HG03108 (cell line): ENCODE measurements around the gene GOLGA6L2.
"Not testable (repeated sequence)": the region's sequence is repeated elsewhere in the genome, so short reads cannot be mapped to it uniquely, and the experiment has no call there.

ENCODE experiments used
- ATAC-seq: cut with Tn5 transposase; IDR thresholded peaks from one replicate; pipeline ENCODE4 v1.9.1; 2021; ENCODE audit warnings: moderate library complexity; ENCODE audit not compliant: unreplicated experiment

GOLGA6L2 gene

DNA sequence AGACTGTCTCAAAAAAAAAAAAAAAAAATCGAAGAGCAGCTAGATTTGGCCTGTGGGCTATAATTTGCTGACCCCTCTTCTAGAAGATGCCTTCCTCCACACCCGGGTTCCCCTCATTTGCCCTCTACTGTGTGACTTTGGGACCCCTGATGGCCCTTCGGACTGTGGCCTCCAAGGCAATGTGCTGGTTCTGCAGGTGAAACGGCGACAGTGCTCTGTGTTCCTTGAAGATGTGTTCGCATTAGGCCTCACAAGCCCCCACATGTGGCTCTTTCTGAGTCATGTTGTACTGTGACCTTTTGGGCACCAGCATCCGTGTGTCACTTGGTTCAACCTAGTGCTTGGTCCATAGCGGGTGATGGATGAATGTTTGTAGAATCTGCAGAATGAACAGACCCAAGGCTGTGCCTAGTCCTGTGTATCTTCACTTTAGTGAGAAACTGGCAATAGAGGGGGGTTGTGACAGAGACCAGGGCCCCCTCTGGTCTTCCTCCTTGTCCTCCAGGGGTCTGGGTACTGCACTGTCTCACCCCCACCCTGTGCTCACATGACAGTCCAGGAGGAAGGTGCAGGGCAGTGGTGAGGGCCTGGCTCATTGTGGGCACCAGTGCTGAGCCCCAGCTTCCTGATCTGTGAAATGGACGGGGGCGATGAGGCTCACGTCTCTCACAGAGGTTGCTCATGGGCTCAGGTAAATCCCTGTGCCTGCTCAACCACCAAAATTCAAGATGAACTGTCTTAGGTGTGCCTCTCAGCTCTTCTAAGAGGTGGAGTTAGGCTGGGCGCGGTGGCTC, 22.7 kb downstream of the GOLGA6L2 start:
- ATAC-seq: no peak

DNA sequence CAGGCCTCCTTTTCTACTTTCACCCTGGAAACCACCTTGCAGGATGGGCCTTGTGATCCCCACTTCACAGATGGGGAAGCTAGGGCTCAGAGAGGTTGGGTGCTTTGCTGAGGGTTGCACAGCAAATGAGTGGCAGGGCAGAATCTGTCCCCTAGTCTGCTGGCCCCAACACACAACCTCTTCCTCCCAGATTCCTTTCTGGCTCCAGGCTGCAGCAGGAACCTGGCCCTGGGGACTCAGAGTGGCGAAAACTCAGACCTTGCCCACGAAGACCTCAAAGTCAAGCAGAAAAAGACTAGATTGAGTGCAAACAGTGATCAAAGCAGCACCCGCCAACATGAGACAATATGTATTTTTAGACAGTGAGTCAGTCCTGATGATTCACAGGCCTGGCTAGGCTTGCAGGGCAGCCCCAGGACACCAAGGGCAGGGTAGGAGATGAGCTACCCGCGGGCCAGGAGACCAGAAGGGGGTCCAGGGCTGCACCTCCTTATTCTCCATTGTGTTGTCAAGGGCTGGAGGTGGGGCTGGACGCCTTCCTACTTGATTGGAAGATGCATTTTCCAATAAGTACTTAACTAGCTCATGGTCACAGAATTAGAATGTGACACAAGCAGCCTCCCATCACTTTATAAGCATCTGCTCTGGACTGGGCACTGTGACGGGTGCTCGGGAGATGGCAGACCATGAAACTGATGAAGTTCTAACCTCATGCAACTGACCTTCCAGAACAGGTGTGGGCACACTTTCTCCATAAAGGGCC, 23.9 kb downstream of the GOLGA6L2 start:
- ATAC-seq: no peak

DNA sequence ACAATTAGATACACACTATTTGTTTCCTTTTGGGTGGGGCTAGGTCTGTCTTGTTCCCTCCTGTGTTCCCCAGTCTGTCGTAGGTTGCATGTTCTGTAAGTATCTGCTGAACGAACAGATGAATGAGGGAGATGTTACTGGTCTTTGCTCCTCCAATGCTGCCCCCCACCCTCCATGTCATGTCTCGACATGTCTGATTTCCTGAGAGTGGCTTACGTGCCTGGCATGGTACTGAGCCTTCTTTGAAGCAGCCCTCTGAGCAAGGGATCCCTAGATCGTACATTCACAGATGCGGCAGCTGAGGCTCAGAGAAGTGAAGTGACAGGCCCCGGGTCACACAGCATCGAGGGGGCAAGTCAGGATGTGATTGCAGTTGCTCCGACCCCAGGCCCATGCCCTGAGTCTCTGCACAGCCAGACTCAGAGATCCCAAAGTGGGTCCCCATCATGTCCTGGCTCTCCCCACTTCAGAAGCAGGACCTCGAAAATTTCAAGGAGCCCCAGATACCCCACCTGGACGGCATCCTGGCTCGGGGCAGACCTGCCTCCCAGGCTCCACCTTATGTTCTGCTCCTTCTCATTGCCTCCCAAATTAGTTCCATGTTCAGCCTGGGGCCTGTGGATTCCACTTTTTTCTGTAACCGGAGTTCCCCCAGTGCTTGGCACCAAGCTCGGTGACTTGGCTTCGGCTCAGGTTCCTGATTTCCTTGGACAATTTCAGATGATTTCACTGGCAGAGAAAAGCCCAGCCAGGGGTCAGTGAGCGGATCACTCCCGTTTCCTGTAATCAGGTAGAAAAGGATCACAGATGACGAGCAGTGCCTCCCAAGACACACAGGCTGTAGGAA, 24.7 kb downstream of the GOLGA6L2 start:
- ATAC-seq: no peak

DNA sequence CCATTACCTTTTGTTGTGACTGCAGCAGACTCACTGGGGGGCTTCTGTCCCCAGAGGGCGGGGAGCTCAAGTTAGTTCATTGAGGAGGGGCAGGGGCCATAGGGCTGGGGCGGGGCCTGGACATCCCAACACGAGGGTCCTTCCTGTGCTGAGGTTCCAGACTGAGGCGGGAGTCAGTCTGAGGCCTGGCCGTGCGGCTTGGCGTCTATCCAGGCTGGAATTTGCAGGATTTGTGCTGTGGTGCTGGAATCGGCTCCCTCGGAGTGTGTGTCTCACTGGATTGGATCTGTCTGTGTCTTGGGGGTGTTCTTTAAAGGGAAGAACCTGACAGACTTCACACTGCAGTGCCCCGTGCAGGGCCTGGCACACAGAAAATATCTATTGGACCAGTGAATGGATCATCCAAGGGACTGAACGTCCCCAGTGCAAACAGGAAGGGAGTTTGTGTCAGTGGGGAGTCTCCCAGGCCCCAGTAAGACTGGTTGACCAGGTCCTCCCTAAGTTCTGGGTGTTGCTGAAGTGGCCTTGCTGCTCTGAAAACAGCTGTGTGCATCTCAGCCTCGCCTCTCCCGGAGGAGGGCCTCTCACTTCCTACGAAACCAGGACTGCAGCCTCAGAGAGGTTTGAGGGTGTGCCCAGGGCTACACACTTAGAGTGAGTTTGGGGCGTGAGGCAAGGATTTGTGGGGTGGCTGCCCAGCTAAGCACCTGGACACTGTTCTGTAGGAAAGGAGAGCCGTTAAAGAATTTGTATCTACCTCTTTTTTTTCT, 26.1 kb downstream of the GOLGA6L2 start:
- no peak for ATAC-seq

DNA sequence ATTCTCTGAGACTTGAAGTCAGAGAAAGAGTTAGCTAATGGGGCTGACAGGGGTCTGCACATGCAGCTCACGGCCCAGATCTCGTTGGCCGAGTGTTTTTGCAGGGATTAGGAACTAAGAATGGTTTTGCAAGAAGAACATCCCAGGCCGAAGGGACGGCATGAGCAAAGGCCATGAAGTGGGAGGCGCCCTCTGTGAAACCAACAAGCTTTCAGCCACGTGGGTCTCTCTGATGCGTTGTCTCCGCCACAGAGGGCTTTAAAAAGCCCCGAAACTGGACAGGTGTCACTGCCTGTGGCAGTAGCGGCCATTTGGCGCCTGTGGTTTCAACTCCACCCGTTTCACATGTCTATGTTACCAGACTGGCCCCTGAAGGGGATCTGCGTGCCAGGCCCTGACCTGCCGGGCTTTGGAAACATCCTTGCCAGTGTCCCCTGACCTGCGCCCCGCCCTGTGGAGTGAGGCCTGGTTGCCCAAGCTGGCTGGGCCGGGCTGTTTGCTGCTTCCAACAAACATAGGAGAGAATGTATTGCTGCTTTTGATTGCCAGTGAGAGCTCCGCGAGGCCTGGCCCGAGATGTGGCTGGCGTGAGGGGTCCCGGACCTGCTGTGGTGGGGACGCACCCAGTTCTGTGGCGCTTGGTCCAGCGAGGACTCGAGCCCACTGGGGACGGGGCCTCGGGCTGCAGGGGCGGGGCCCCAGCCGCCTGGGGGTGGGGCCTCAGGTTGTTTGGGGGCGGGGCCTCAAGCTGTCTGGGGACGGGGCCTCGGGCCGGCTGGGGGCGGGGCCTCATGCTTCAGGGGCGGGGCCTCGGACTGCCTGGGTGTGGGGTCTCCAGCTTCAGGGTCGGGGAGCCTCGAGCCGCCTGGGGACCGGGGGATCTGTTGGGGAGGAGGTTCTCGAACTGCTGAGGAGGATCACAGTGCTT, 30.4 kb downstream of the GOLGA6L2 start:
- ATAC-seq: no peak

DNA sequence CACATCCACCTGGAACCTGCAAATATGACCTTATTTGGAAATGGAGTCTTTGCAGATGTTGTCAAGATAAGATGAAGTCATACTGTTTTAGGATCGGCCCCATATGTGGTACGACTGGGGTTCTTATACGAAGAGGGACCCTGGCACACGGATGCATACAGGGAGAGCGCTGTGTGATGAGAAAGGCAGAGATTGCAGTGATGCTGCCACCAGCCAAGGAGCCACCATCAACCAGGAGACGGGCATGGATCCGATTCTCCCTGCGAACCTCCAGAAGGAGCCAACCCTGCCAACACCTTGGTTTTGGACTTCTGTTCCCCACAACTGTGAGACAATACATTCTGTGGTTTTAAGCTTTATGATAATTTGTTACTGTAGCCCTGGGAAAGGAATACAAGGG, 31.2 kb downstream of the GOLGA6L2 start:
- not testable (repeated sequence) for ATAC-seq

DNA sequence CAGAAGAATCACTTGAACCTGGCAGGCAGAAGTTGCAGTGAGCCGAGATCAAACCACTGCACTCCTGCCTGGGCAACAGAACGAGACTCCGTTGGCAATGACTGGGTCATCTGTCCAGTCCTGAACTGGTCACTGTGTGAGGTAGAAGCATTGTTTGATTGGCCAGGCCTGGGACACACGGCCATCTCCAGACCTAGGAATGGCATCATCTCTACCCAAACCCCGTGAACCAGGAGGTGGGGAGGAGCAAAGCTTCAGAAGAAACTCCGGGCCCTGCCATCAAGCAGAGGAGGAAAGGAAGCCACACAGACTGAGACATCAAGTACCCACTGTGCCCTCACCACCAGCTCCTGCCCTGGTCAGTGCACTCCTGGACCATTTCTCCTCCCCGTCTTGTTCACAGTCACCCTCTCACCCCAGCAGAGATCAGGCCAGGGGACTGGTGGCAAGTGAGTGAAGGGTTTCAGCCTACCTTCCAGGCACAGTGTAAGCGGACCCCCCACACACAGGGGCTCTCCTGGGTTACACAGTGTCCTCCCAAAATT, 31.6 kb downstream of the GOLGA6L2 start:
- ATAC-seq: no peak

DNA sequence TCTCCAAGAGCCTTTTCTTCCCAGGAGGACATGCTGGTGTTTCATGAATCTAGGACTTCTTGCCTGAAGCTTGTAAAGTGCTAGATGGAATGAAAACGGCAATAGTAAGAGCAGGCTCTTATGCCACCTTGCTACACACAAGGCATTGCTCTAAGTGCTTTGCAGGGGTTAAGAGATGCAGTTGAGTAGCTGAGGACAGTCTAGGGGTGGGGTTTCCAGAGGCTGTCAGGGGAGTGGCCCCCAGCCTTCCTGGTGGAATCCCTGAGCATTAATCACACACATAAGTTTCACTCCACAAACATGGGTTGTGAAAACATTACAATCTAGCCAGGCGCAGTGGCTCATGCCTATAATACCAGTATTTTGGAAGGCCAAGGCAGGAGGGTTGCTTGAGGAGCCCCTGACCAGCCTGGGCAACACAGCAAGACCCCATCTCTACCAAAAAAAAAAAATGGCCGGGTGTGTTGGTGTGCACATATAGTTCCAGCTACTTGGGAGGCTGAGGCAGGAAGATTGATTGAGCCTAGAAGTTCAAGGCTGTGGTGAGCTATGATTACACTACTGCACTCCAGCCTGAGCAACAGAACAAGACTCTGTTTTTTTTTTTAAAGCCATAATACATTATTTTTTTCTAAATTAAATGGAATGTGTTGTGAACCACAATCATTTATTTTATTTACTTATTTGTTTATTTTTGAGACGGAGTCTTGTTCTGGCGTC, 34.0 kb downstream of the GOLGA6L2 start:
- ATAC-seq: not testable (repeated sequence)

DNA sequence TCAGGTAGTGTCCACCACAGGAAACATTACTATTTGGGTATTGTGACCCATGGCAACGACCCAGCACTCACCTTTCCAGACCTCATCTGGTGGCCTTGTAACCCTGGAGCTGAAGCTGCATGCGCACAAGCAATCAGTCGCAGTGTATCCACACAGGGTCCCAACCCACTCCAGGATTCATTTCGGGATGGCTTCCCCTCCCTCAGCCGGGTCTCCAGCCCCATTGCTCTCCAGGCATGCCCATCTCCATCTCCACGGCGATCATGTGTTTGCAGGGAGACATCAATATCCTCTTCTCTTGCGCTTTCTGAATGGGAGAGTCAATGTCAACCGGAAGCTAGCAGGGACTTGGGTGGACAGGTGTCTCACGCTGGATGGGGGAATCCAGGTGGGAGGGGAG, 35.2 kb downstream of the GOLGA6L2 start:
- no peak for ATAC-seq

DNA sequence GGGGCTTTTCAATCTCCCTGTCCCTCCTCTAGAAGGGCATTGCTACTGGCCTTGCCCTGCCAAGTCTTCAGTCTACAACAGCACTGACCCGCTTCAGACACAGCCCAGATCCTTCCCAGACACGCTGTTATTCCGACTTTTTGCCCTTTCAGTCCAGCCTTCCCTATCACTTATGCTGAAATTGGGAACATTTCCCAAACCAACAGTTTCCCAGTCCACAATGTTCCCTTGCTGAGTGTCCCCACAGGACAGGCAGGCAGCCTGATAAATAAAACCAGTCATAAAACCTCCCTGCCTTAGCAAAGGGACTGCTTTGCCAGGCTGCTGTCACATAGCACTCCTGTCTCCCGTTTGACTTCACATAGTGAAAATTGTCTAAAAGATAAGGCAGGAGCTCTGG, 43.5 kb downstream of the GOLGA6L2 start:
- no peak for ATAC-seq

DNA sequence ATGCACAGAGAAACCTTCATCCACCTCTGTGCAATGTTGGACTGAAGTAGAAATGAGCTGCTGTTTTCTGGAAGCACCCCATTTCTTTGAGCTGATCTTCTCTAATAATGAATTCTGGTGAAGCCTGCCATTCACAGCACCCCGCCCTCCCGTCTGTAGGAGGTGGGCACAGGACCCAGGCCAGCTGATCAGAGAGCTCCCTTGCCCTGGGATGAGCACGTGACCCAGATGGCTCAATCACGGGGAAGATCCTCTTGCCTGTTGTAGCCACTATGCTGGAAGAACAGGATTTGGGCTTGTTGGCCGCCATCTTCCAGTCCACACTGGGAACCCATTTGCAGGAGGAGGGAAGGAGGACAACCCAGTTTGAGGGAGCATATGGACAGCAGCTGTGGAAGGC, 44.5 kb downstream of the GOLGA6L2 start:
- ATAC-seq: no peak

DNA sequence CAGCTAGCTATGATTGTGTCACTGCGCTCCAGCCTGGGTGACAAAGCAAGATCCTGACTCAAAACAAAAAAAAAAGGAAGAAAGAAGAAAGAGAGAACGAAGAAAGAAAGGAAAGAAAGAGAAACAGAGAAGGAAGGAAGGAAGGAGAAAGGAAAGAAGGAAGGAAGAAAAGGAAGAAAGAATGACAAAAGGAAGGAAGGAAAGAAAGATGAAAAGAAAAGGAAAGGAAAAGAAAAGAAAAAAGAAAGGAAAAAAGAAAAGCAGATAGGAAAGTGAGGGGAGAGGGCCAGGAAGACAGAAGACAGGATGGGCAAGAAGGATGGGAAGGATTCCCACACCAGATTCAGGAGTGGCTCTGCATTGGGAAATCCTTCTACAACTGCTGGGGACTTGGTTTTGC, 44.9 kb downstream of the GOLGA6L2 start:
- ATAC-seq: no peak

DNA sequence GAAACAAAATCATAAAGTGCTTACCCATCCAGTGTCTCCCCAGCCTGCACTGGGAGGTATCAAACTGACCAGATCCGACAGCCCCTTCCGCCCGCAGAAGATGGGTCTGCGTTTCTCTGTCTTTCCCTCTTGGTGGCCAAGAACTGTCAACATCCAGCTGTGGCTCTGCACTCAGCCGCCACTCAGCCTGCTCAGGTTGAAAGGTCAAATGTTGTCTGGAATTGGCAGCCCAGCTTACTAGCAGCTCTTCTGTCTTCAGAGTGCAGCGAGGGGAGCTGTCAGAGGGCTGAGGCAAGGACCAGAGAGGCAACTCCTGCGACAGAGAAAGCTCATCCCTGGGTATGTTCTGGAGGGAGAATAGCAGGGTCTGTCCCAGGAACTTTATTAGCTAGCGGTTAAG, 45.4 kb downstream of the GOLGA6L2 start:
- no peak for ATAC-seq

DNA sequence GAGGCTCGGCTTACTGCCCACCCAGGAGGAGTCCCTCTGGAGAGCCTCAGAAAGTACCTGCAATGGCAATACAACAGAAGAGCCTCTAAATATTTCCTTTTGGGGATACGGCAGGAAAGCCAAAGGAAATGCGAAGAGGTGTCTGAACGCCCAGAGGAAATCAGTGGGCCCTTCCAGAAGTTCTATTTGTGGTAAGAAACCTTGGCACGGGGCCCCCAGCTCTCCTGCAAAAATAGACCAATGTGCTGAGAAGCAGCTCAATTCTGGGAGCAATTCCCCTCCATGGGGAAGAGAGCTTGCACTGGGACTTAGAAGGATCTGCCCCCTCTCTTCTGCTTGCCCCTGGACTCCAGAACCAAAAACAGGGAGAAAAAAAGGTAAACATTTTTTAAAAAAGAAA, 47.8 kb downstream of the GOLGA6L2 start:
- not testable (repeated sequence) for ATAC-seq

DNA sequence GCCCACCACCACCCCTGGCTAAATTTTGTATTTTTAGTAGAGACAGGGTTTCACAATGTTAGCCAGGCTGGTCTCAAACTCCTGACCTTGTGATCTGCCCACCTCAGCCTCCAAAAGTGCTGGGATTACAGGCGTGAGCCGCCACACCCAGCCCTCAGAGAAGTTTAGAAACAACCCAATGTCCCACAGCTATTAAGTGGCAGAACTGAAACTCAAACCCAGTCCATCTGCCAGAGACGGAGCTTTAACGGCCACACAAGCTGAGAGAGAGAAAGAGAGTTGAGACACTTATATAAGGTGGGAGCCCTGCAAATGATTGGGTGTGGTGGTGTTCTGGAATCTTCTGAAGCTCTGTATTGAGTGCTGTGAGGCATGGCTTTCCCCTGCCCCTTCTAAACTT, 48.7 kb downstream of the GOLGA6L2 start:
- ATAC-seq: not testable (repeated sequence)

DNA sequence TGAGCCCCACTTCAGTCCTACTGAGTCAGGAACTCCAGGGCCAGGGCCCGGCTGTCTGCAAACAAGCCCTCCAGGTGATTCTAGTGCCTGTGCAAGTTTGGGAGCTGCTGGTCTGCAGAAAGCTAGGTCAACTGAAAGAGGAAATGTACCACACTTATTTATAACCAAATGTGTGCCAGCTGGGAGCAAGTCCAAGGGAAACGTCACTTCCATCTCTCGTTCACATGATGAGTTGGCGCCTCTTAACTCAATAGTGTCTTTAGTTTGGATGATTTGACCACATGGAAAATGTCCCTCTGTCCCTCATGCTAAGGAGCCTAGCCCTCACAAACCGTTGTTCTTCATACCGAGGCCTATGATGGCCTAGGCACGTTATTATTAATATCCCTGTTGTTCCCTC, 49.3 kb downstream of the GOLGA6L2 start:
- ATAC-seq: no peak

DNA sequence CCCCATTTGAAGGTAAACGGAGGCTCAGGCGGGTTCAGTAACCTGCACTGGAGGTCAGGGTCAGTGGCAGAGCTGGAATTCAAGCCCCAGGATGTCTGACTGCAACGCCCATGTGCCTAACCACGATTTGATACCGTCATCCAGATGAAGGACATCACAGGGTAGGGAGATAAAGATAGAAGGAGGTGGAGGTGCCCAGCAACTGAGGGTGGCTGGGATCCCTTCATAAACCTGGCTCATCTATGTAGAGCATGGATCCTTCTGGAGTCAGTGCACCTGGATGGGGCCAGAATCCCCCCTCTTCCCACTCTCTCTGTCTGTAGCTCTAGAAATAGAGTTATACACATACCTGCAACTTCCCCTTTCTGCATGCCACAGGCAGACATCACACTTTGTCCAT, 51.2 kb downstream of the GOLGA6L2 start:
- no peak for ATAC-seq

DNA sequence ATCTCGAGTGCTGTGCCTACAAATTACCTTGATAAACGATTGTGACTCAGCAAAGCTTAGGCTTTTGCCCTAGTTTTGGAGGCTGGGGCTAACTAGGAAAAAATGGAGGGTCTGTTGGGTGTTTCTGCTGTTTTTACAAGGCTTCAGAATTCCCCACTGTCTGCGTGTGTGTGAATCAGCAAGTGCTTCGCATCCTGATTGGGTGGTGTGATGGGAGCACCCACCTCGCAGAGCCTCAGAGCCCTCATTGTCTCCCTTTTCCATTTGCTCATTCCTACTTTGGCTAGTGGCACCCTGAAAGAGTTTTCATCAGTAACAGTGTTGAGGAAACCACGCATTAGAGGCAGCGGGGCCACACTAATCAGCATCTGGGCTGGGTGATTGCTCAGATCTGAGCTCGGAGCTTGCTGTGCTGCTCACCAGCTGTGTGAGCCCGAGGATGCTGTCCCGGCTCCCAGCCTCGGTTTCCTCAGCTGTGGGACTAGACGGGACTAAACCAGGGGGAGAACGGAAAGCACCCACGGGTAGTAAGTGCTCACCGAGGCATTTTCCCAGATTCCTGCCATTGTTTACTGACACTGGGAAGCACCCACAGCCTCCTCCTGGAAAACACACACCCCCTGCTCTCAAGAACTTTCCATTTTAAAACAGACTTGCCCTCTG, 51.9 kb downstream of the GOLGA6L2 start:
- no peak for ATAC-seq
